K562 (cell line): ENCODE measurements around the gene HLA-DOB. TPM values are rescaled to one million over a fixed set of nuclear protein-coding genes. Genes with fewer than 3 reads are reported as not detected.

Experiments used
- CBFB ChIP-seq: sonication (generic); formaldehyde crosslinking; IDR thresholded peaks from 2 replicates; pipeline ENCODE4 v1.4.0; 2020; ENCODE audit warnings: mild to moderate bottlenecking, missing genetic modification reagents
- XRCC5 ChIP-seq: fragments of 200-400 bp; formaldehyde crosslinking; IDR thresholded peaks from 2 replicates; pipeline ENCODE4 v1.6.1; 2017; ENCODE audit warnings: low read depth, mild to moderate bottlenecking, low read length
- polyA plus RNA-seq, 8 experiments: library from polyadenylated mRNA; depleted of rRNA in 4 of 8; stranded (reverse) in 5 of 8; unstranded in 3 of 8; fragments of >200 nt; fragmentation: Nextera tagmentation in 2 of 8; fragmentation: Illumina TruSeq in 1 of 8; extraction: Ambion mirVana in 2 of 8; extraction: Trizol in 1 of 8; gene quantifications; 2 replicates each; pipeline versions ENCODE4 v1.2.1 to v1.2.3, GENCODE V29; 2011 to 2014; ENCODE audit warnings: inconsistent platforms in 1 of 8, missing spikeins in 1 of 8
- total RNA-seq, 7 experiments: library from RNA; depleted of rRNA in 6 of 7; stranded (reverse); fragments of >200 nt in 6 of 7; fragmentation: Illumina TruSeq in 2 of 7; extraction: Trizol in 2 of 7; gene quantifications; 2 replicates each; pipeline versions ENCODE4 v1.2.1 to v1.2.3, GENCODE V29; 2011 to 2021; ENCODE audit warnings: low replicate concordance in 1 of 7
- TF ChIP-seq, protein P1 (sequence below): fragments of 200-800 bp; sonication (Bioruptor generic); IDR thresholded peaks from 2 replicates; pipeline ENCODE4 v1.6.1; 2016; ENCODE audit warnings: missing genetic modification characterization, missing compliant biosample characterization
- TF ChIP-seq, protein P2 (sequence below), 2 experiments: fragments of 450-650 bp in 1 of 2; sonication (generic) in 1 of 2; formaldehyde crosslinking in 1 of 2; IDR thresholded peaks in 1 of 2; conservative IDR thresholded peaks in 1 of 2; 2 replicates each; pipeline versions ENCODE4 v1.6.1 to v1.8.1; 2016 to 2023; ENCODE audit warnings: mild to moderate bottlenecking in 2 of 2, moderate library complexity in 2 of 2, inconsistent platforms in 1 of 2, missing genetic modification reagents in 1 of 2

The HLA-DOB gene
- total and polyA plus RNA-seq, 9 of the 15 experiments (the other 6 are each of a cell fraction or from before 2014, with no cell fraction given) = 1.2 to 4.0 (median 2.5) TPM

DNA sequence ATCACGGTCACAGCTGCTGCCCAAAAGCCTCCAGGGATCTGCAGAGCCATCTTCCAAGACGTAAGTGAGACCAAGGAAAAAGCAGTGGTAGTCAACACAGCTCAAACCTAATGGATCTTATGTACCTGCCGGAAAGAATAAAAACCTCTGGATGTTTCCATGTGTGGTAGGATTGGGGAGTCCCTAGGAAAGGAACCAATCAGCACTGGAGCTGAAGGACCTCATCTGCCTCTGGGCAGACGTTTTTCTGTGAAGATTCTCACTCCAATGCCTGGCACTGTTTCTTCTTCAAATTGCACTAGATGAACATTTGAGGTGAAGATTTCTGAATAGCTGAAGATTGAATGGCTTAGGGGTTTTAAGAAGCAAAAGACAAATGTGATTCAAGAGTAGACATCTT lies 53.4 kb downstream of the HLA-DOB start, which contains the start of gene HLA-DQB2 (continued):
- TF ChIP-seq, protein P1, sequence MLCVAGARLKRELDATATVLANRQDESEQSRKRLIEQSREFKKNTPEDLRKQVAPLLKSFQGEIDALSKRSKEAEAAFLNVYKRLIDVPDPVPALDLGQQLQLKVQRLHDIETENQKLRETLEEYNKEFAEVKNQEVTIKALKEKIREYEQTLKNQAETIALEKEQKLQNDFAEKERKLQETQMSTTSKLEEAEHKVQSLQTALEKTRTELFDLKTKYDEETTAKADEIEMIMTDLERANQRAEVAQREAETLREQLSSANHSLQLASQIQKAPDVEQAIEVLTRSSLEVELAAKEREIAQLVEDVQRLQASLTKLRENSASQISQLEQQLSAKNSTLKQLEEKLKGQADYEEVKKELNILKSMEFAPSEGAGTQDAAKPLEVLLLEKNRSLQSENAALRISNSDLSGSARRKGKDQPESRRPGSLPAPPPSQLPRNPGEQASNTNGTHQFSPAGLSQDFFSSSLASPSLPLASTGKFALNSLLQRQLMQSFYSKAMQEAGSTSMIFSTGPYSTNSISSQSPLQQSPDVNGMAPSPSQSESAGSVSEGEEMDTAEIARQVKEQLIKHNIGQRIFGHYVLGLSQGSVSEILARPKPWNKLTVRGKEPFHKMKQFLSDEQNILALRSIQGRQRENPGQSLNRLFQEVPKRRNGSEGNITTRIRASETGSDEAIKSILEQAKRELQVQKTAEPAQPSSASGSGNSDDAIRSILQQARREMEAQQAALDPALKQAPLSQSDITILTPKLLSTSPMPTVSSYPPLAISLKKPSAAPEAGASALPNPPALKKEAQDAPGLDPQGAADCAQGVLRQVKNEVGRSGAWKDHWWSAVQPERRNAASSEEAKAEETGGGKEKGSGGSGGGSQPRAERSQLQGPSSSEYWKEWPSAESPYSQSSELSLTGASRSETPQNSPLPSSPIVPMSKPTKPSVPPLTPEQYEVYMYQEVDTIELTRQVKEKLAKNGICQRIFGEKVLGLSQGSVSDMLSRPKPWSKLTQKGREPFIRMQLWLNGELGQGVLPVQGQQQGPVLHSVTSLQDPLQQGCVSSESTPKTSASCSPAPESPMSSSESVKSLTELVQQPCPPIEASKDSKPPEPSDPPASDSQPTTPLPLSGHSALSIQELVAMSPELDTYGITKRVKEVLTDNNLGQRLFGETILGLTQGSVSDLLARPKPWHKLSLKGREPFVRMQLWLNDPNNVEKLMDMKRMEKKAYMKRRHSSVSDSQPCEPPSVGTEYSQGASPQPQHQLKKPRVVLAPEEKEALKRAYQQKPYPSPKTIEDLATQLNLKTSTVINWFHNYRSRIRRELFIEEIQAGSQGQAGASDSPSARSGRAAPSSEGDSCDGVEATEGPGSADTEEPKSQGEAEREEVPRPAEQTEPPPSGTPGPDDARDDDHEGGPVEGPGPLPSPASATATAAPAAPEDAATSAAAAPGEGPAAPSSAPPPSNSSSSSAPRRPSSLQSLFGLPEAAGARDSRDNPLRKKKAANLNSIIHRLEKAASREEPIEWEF (CRISPR knock-in tag) = no peak
- TF ChIP-seq, protein P2, sequence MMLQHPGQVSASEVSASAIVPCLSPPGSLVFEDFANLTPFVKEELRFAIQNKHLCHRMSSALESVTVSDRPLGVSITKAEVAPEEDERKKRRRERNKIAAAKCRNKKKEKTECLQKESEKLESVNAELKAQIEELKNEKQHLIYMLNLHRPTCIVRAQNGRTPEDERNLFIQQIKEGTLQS (IDR thresholded peaks at IDR 0.05) = no peak
- TF ChIP-seq, protein P2 (CRISPR knock-in tag; conservative IDR thresholded peaks at IDR 0.05) = no peak
- TF ChIP-seq CBFB (CRISPR knock-in tag) (no peak), XRCC5 (no peak)

Other genes starting within 250 kb of the HLA-DOB start
Only the 7 nearest of the 13 such genes appear.
- gene HLA-DQA2, start 75.6 kb downstream of the HLA-DOB start, total RNA-seq (2014; rRNA removed) = not detected in 2 replicates
- not detected in 2 replicates for gene HLA-DQA2, start 75.6 kb downstream of the HLA-DOB start, total RNA-seq (2014; rRNA removed; fragmentation: Illumina TruSeq; extraction: Trizol)
- not detected in 2 replicates for gene HLA-DQA2, start 75.6 kb downstream of the HLA-DOB start, total RNA-seq (2015; rRNA removed; fragmentation: Illumina TruSeq; extraction: Trizol)
- gene HLA-DQA2, start 75.6 kb downstream of the HLA-DOB start, total RNA-seq (2021) = not detected in 2 replicates
- gene HLA-DQA2, start 75.6 kb downstream of the HLA-DOB start, polyA plus RNA-seq (2011; rRNA removed) = not detected in 2 replicates
- gene HLA-DQA2, start 75.6 kb downstream of the HLA-DOB start, polyA plus RNA-seq (2014; fragmentation: Illumina TruSeq; extraction: Trizol) = not detected in 2 replicates
- gene HLA-DQA2, start 75.6 kb downstream of the HLA-DOB start, polyA plus RNA-seq (2014; fragmentation: Nextera tagmentation; extraction: Ambion mirVana) = not detected
- gene HLA-DQA2, start 75.6 kb downstream of the HLA-DOB start, polyA plus RNA-seq (2014; rRNA removed) = not detected in 2 replicates
- gene HLA-DQB2, start 53.5 kb downstream of the HLA-DOB start, total RNA-seq (2014; rRNA removed) = not detected in 2 replicates
- not detected in 2 replicates for gene HLA-DQB2, start 53.5 kb downstream of the HLA-DOB start, total RNA-seq (2014; rRNA removed; fragmentation: Illumina TruSeq; extraction: Trizol)
- not detected in 2 replicates for gene HLA-DQB2, start 53.5 kb downstream of the HLA-DOB start, total RNA-seq (2015; rRNA removed; fragmentation: Illumina TruSeq; extraction: Trizol)
- gene HLA-DQB2, start 53.5 kb downstream of the HLA-DOB start, total RNA-seq (2021) = not detected in 2 replicates
- gene HLA-DQB2, start 53.5 kb downstream of the HLA-DOB start, polyA plus RNA-seq (2011; rRNA removed) = not detected in 2 replicates
- gene HLA-DQB2, start 53.5 kb downstream of the HLA-DOB start, polyA plus RNA-seq (2014; fragmentation: Illumina TruSeq; extraction: Trizol) = not detected in 2 replicates
- gene HLA-DQB2, start 53.5 kb downstream of the HLA-DOB start, polyA plus RNA-seq (2014; fragmentation: Nextera tagmentation; extraction: Ambion mirVana) = not detected
- not detected in 2 replicates for gene HLA-DQB2, start 53.5 kb downstream of the HLA-DOB start, polyA plus RNA-seq (2014; rRNA removed)
- 19.8 and 26.6 TPM in 2 replicates for gene TAP2, start 21.7 kb upstream of the HLA-DOB start, total RNA-seq (2014; rRNA removed)
- 12.9 and 18.4 TPM in 2 replicates for gene TAP2, start 21.7 kb upstream of the HLA-DOB start, total RNA-seq (2014; rRNA removed; fragmentation: Illumina TruSeq; extraction: Trizol)
- 13.9 and 15.2 TPM in 2 replicates for gene TAP2, start 21.7 kb upstream of the HLA-DOB start, total RNA-seq (2015; rRNA removed; fragmentation: Illumina TruSeq; extraction: Trizol)
- gene TAP2, start 21.7 kb upstream of the HLA-DOB start, total RNA-seq (2021) = 47.2 and 53.5 TPM in 2 replicates
- 15.7 and 19.6 TPM in 2 replicates for gene TAP2, start 21.7 kb upstream of the HLA-DOB start, polyA plus RNA-seq (2011; rRNA removed)
- gene TAP2, start 21.7 kb upstream of the HLA-DOB start, polyA plus RNA-seq (2014; fragmentation: Illumina TruSeq; extraction: Trizol) = 26.8 and 27.3 TPM in 2 replicates
- 1 to 10 TPM; 2.0 to 3.1 TPM for gene TAP2, start 21.7 kb upstream of the HLA-DOB start, polyA plus RNA-seq (2014; fragmentation: Nextera tagmentation; extraction: Ambion mirVana)
- gene TAP2, start 21.7 kb upstream of the HLA-DOB start, polyA plus RNA-seq (2014; rRNA removed) = 27.7 and 35.3 TPM in 2 replicates
- 2.0 and 3.7 TPM in 2 replicates for gene PSMB8, start 27.0 kb upstream of the HLA-DOB start, total RNA-seq (2014; rRNA removed)
- gene PSMB8, start 27.0 kb upstream of the HLA-DOB start, total RNA-seq (2014; rRNA removed; fragmentation: Illumina TruSeq; extraction: Trizol) = 1.9 and 2.0 TPM in 2 replicates
- gene PSMB8, start 27.0 kb upstream of the HLA-DOB start, total RNA-seq (2015; rRNA removed; fragmentation: Illumina TruSeq; extraction: Trizol) = 3.2 and 4.0 TPM in 2 replicates
- gene PSMB8, start 27.0 kb upstream of the HLA-DOB start, total RNA-seq (2021) = 2.9 and 3.3 TPM in 2 replicates
- gene PSMB8, start 27.0 kb upstream of the HLA-DOB start, polyA plus RNA-seq (2011; rRNA removed) = 0.12 and 0.71 TPM in 2 replicates
- gene PSMB8, start 27.0 kb upstream of the HLA-DOB start, polyA plus RNA-seq (2014; fragmentation: Illumina TruSeq; extraction: Trizol) = 2.0 and 2.7 TPM in 2 replicates
- gene PSMB8, start 27.0 kb upstream of the HLA-DOB start, polyA plus RNA-seq (2014; fragmentation: Nextera tagmentation; extraction: Ambion mirVana) = 1 to 10 TPM; 2.4 to 2.6 TPM
- gene PSMB8, start 27.0 kb upstream of the HLA-DOB start, polyA plus RNA-seq (2014; rRNA removed) = 2.8 and 4.4 TPM in 2 replicates
- gene TAP1, start 36.7 kb upstream of the HLA-DOB start, total RNA-seq (2014; rRNA removed) = 3.5 and 8.6 TPM in 2 replicates
- 2.6 and 4.2 TPM in 2 replicates for gene TAP1, start 36.7 kb upstream of the HLA-DOB start, total RNA-seq (2014; rRNA removed; fragmentation: Illumina TruSeq; extraction: Trizol)
- 3.6 and 3.9 TPM in 2 replicates for gene TAP1, start 36.7 kb upstream of the HLA-DOB start, total RNA-seq (2015; rRNA removed; fragmentation: Illumina TruSeq; extraction: Trizol)
- gene TAP1, start 36.7 kb upstream of the HLA-DOB start, total RNA-seq (2021) = 5.5 and 6.3 TPM in 2 replicates
- 4.3 and 9.2 TPM in 2 replicates for gene TAP1, start 36.7 kb upstream of the HLA-DOB start, polyA plus RNA-seq (2011; rRNA removed)
- gene TAP1, start 36.7 kb upstream of the HLA-DOB start, polyA plus RNA-seq (2014; fragmentation: Illumina TruSeq; extraction: Trizol) = 4.0 and 4.9 TPM in 2 replicates
- gene TAP1, start 36.7 kb upstream of the HLA-DOB start, polyA plus RNA-seq (2014; fragmentation: Nextera tagmentation; extraction: Ambion mirVana) = 1 to 10 TPM; 1.3 to 1.7 TPM
- gene TAP1, start 36.7 kb upstream of the HLA-DOB start, polyA plus RNA-seq (2014; rRNA removed) = 6.0 and 6.9 TPM in 2 replicates
- gene PSMB9, start 37.2 kb upstream of the HLA-DOB start, total RNA-seq (2014; rRNA removed) = 3.0 TPM in 2 replicates
- gene PSMB9, start 37.2 kb upstream of the HLA-DOB start, total RNA-seq (2014; rRNA removed; fragmentation: Illumina TruSeq; extraction: Trizol) = 1.1 and 1.8 TPM in 2 replicates
- gene PSMB9, start 37.2 kb upstream of the HLA-DOB start, total RNA-seq (2015; rRNA removed; fragmentation: Illumina TruSeq; extraction: Trizol) = 2.3 and 3.7 TPM in 2 replicates
- gene PSMB9, start 37.2 kb upstream of the HLA-DOB start, total RNA-seq (2021) = 3.2 and 3.4 TPM in 2 replicates
- 1.7 and 2.6 TPM in 2 replicates for gene PSMB9, start 37.2 kb upstream of the HLA-DOB start, polyA plus RNA-seq (2011; rRNA removed)
- 1.8 and 2.1 TPM in 2 replicates for gene PSMB9, start 37.2 kb upstream of the HLA-DOB start, polyA plus RNA-seq (2014; fragmentation: Illumina TruSeq; extraction: Trizol)
- 1 to 10 TPM; 1.9 to 2.8 TPM for gene PSMB9, start 37.2 kb upstream of the HLA-DOB start, polyA plus RNA-seq (2014; fragmentation: Nextera tagmentation; extraction: Ambion mirVana)
- 2.4 and 2.5 TPM in 2 replicates for gene PSMB9, start 37.2 kb upstream of the HLA-DOB start, polyA plus RNA-seq (2014; rRNA removed)
- gene HLA-DMB, start 124.0 kb upstream of the HLA-DOB start, total RNA-seq (2014; rRNA removed) = not detected in 2 replicates
- gene HLA-DMB, start 124.0 kb upstream of the HLA-DOB start, total RNA-seq (2014; rRNA removed; fragmentation: Illumina TruSeq; extraction: Trizol) = not detected in 2 replicates
- gene HLA-DMB, start 124.0 kb upstream of the HLA-DOB start, total RNA-seq (2015; rRNA removed; fragmentation: Illumina TruSeq; extraction: Trizol) = not detected in 2 replicates
- gene HLA-DMB, start 124.0 kb upstream of the HLA-DOB start, total RNA-seq (2021) = 0.18 and 0.38 TPM in 2 replicates
- gene HLA-DMB, start 124.0 kb upstream of the HLA-DOB start, polyA plus RNA-seq (2011; rRNA removed) = not detected in 2 replicates
- gene HLA-DMB, start 124.0 kb upstream of the HLA-DOB start, polyA plus RNA-seq (2014; fragmentation: Illumina TruSeq; extraction: Trizol) = not detected in 2 replicates
- gene HLA-DMB, start 124.0 kb upstream of the HLA-DOB start, polyA plus RNA-seq (2014; fragmentation: Nextera tagmentation; extraction: Ambion mirVana) = not detected
- gene HLA-DMB, start 124.0 kb upstream of the HLA-DOB start, polyA plus RNA-seq (2014; rRNA removed) = 0.03 TPM in 1 of 2 replicates, not detected in the other